Activated CD4-positive, CD25-positive, alpha-beta regulatory T cell treated with anti-CD3 and anti-CD28 coated beads, Interleukin-2, amount 50 U/mL, for 24 hours (primary cell): ENCODE measurements around the gene ODAD2.
"Not testable (repeated sequence)": the region's sequence is repeated elsewhere in the genome, so short reads cannot be mapped to it uniquely, and the experiment has no call there.

Experiments
- ATAC-seq, 2 donors: fragments of 150-1000 bp; cut with Tn5 transposase; one replicate each; pipeline ENCODE4 v1.10.0; 2021; ENCODE audit warnings: mild to moderate bottlenecking in 1 of 2, moderate library complexity in 1 of 2

ODAD2 gene

GRCh38 chr10:27958383-27958782 lies 40.5 kb downstream of the ODAD2 start:
- peak in 1 of 2 donors; percentile 53 for ATAC-seq

GRCh38 chr10:27950242-27950564 lies 48.7 kb downstream of the ODAD2 start:
- ATAC-seq: no peak

DNA sequence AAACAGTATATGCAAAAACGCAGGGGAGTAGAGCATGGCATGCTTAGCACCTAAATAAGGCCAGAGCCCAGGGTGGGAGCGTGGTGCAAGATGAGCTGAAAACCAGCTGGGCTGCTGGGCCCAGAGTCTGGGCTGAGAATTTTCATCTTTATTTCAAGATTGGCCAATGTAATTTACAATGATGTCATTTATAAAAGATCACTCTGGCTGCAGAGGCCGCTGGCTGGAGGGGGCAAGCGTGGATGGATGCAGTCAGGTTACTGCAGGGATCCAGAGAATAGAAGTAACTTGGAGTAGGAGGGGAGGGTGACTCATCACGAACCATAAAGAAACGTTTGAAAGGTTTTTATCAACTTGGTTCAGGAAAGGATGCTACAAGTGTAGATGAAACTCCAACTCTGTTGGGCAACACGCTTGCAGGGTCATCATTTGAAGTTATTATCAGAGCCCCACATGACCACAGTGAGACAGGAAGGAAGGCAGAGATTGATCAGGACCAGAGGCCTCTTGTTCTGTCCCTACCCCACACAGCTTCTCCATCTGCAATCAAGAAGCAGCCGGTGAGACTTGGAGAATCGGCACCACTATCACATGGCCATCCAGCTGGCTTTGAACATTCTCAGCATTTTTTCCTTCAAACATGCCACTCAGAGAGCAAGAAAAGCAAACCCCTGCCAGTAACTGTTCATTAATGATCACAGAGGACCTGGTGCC lies 49.2 kb downstream of the ODAD2 start:
- ATAC-seq: no peak

- ATAC-seq: no peak
Observed at GRCh38 chr10:27948186-27948585, 50.7 kb downstream of the ODAD2 start.

- no peak for ATAC-seq
Observed at GRCh38 chr10:27947540-27947939, 51.3 kb downstream of the ODAD2 start.

- no peak for ATAC-seq
Observed at GRCh38 chr10:27944005-27944404, 54.9 kb downstream of the ODAD2 start.

DNA sequence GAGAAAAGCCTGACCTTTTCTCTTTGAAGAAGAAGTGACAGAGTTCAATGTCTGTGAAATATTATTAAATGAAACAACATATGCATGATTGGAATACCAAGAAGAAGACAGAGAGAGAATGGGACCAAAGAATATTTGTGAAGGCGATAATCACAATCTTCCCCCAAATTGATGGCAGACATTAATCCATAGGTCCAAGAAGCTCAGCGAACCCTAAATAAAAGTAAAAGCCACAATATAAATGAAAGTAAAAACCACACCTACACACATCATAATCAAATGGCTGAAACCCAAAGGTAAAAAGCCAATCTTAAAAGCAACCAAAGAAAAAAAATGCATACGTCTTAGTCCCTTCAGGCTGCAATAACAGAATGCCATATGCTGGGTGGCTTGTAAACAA lies 84.0 kb downstream of the ODAD2 start:
- no peak for ATAC-seq

- ATAC-seq: no peak
Observed at GRCh38 chr10:27912231-27912630, 86.6 kb downstream of the ODAD2 start.

DNA sequence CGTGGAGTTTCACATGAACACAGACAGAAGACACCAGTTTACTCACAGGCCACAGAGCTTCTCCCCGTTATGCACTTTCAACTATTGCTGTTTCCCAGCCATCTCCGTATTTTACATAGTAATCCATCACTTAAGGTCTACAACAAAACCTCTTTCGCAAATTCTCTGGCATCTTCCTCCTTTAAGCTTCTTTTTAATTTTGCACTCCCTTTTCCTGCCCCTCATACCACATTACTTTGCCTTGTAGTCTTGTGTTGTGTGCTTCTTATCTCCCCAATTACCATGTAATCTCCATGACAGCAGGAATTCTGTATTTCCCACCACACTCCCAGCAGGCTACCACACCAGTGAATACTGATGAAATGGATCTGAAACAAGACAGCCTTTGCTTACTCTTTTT lies 87.3 kb downstream of the ODAD2 start:
- no peak for ATAC-seq

DNA sequence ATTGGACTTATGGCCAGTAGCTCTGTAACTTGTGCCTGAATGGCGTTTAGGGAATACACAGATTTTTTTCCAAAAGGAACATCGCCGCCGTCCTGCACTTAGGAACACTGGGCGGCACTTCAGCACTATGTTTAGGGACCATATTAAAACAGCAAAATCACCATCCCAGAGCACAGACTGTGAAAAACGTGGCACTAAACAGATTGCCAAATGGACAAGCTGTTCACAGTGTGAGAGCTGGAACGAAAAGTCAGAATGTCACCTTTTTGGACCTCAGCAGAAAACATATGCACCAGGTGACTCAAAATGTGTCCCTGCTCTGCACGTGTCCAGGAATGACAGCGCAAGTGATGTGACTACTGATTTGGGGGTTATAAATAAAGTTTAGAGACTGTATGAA lies 87.9 kb downstream of the ODAD2 start:
- no peak for ATAC-seq

DNA sequence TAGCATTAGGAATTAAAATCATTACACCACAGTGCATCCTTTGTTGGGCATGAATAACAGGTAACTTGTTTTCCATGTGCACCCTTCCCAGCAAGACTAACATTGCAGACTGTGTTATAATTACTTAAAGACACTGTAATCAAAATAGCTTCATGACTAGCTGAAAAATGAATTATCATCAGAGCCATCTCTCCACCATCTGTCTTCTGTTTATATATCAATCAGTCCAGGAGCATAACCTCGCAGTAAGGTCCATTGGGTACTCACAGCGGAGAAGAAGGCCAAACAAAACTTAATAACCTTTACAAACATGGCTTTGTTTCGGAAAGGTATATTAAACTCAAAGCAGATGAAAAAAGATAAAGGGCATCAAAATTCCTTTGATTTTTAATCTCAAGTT lies 90.6 kb downstream of the ODAD2 start:
- ATAC-seq: no peak

- ATAC-seq: not testable (repeated sequence)
Observed at GRCh38 chr10:27899485-27899884, 99.4 kb downstream of the ODAD2 start.

DNA sequence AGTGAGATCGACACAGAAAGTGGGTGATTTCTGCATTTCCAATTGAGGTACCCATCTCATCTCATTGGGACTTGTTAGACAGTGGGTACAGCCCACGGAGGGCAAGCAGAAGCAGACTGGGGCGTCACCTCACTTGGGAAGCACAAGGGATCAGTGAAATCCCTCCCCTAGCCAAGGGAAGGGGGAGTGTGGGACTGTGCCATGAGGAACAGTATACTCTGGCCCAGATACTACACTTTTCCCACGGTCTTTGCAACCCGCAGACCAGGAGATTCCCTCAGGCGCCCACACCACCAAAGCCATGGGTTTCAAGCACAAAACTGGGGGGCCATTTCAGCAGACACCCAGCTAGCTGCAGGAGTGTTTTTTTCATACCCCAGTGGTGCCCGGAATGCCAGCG lies 99.8 kb downstream of the ODAD2 start:
- no peak for ATAC-seq

DNA sequence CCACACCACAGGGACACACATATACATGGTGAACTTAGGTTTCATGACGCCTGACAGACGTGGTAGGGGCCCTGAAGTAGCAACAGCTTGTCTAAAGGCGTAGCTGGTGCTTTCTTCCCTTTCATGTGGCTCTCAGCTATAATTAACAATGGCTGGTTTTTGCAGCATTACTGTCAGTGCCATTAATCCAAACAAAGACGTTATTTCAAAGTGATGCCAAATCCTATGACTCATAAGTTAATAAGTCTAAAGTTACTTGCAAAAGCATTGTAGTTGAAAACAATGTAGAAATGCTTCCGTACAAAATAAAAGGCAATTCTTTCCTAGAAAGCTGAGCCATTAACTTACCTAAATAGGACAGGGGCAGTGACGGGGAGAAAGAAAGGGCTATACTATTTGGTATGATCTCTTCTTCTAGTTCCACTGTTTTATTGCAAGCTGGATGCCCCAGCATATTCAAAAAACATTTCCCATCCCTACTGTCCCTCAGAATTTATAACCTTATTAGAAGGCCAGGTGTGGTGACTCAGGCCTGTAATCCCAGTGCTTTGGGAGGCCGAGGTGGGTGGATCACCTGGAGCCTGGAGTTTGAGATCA lies 105.4 kb downstream of the ODAD2 start:
- no peak for ATAC-seq

DNA sequence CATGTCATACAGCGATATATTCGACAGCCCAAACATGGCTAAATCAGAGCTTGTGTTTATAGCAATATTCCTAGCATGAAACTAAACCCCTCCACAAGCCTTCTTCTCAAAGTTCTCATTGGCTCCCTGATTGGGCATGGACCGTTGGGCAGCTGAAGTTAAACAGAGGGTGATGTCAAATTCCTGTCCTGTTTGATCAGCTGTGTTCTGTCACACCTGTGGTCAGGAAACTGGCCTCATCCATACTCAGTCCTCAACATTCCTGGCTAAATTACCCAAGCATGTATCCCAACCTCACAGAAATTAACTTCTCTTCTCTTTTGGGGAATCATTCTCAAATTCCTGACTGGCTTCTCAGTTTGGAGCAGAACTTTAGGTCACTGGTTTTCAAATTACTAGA lies 107.9 kb downstream of the ODAD2 start:
- no peak for ATAC-seq

DNA sequence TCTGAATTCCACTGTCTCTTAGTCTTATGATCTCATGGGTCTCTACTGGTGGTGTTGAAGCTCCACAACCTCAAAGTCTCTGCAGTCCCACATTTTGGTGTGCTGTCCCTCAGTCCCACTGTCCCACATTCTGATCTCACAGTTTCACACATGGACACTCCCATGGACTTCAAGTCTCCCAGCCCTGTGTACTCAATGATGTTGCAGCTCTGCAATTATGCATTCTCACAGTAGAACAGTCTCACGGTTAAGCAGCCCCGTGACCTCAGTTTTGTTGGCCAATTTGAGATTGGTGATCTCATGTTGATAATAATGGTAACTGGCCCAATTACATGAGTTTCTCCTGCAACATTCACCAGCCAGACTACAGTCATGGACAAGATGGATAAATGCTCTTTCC lies 109.4 kb downstream of the ODAD2 start:
- ATAC-seq: no peak

- no peak for ATAC-seq
Observed at GRCh38 chr10:27884185-27884641, 114.7 kb downstream of the ODAD2 start.

DNA sequence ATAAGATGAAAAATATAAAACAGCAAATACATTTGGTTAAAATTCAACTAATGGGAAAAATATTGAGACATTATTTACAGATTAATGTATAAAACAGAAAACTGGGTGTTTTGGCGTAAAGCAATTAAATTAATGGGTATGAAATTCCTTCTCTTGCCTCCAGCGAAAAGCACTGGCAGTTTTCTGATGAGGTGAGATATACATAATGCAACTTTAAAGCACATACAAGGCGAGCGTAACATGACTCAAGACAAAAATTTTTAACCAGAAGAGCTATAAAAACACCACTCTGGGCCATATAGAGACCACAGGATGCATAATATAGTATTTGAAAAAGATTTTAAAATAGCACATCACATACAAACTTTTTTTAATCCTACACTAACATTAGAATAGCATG lies 120.6 kb downstream of the ODAD2 start:
- ATAC-seq: no peak

- no peak for ATAC-seq
Observed at GRCh38 chr10:27865221-27865635, 133.7 kb downstream of the ODAD2 start.

DNA sequence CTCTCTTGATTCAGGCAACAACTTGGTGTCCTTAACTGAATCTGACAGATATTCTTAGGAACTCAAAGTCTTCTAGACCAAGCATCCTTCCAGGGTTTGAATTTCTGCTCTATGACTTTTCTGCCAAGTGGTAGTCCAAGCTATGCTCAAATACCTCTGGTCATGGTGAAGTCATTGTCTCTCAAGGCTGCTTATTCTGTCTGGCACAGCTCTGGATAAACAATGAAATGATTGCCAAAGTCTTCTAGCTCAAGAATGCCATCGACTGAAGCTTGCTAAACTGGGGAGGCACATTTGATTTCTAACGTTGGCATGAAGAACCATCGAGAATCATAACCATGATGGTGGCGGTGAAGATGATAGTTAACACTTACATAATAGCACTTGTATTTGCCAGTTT lies 137.1 kb downstream of the ODAD2 start:
- no peak for ATAC-seq

GRCh38 chr10:27857616-27858015 lies 141.3 kb downstream of the ODAD2 start:
- ATAC-seq: no peak

GRCh38 chr10:27844223-27844622 lies 154.7 kb downstream of the ODAD2 start:
- ATAC-seq: no peak

- ATAC-seq: no peak
Observed at GRCh38 chr10:27838901-27839300, 160.0 kb downstream of the ODAD2 start.

- no peak for ATAC-seq
Observed at GRCh38 chr10:27838361-27838760, 160.5 kb downstream of the ODAD2 start.

- no peak for ATAC-seq
Observed at GRCh38 chr10:27834476-27834875, 164.4 kb downstream of the ODAD2 start.
